ENCODE results near the gene TK1.

DNA sequence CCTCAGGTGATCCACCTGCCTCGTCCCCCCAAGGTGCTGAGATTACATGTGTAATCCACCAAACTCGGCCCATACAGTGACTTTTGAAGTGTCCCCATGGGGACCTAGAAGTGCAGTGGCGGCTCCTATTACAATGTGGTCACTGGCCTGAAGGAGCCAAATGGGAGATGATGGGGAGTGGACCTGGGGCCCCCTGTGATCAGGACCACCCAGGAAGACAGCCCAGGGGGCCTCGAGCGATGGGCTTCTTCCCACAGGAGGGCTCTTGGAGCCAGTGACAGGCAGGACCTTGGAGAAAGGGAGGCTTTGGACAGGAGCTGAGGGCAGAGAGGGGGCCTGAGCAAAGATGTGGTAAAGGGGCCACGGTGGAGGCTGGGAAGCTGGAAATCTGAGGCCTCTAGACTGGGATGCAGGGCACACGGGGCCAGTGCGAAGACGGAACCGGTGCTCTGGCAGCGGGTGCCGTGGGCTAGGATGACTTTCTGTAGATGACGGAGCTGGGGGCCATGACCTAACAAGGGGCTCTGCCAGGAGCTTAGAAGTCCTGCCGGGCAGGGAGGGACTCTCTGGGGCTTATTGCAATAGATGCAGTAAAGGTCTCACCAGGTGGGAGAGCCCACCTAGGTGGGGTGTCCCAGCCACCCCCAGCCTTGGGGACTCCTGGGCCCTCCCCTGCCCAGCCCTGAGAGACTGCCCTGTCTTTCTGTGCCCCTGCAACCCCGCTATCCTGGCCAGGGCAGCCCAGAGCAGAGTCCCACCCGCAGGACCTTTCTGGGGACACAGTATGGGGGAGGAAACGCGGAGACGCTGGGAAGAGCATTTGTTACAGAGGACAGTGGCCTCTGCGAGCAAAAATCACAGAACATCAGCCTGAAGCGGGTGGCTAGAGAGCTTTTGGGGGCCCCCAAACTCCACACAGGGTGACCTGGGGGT, 43.4 kb downstream of the TK1 start:
- TF ChIP-seq TAF1 (IDR thresholded peaks at IDR 0.05; ENCODE audit: borderline replicate concordance, low read depth, low read length) (no peak), POLR2AphosphoS5 (IDR thresholded peaks at IDR 0.05; ENCODE audit: low read depth, low read length) (no peak)
